CD4-positive, alpha-beta memory T cell (primary cell): ENCODE results near the gene ZWILCH. TPM values are rescaled to one million over a fixed set of nuclear protein-coding genes. Genes with fewer than 3 reads are reported as not detected.

Source experiments
- CTCF ChIA-PET: fragments of 350-600 bp; sonication (Branson Sonifier 250); formaldehyde crosslinking; loops from one replicate; lab custom pipeline; 2021; ENCODE audit warnings: inconsistent platforms; ENCODE audit not compliant: partially characterized antibody; lab: Charles Lee
- POLR2A ChIA-PET: fragments of 350-600 bp; sonication (Branson Sonifier 250); formaldehyde crosslinking; loops from one replicate; lab custom pipeline; 2021; ENCODE audit not compliant: partially characterized antibody; lab: Charles Lee
- DNase-seq, 5 donors: peaks; one replicate each; pipeline versions ENCODE4 v3.0.0 to v3.0.0-alpha.2; 2020 to 2022; ENCODE audit warnings: mixed read lengths in 1 of 5
- H3K27ac ChIP-seq: one replicate; pipeline ENCODE4 v1.7.0; 2013; ENCODE audit warnings: low read depth, low read length
- H3K27me3 ChIP-seq: 2 replicates; pipeline ENCODE4 v1.7.0; 2013; ENCODE audit warnings: mild to moderate bottlenecking, low read length, moderate library complexity; ENCODE audit not compliant: insufficient read depth
- H3K36me3 ChIP-seq: 2 replicates; pipeline ENCODE4 v1.7.0; 2013; ENCODE audit warnings: mild to moderate bottlenecking, low read length, moderate library complexity; ENCODE audit not compliant: insufficient read depth
- H3K4me1 ChIP-seq: 2 replicates; pipeline ENCODE4 v1.7.0; 2013; ENCODE audit warnings: mild to moderate bottlenecking, low read length, moderate library complexity; ENCODE audit not compliant: insufficient read depth
- H3K4me3 ChIP-seq, 2 donors: one replicate each; pipeline ENCODE4 v1.7.0; 2013; ENCODE audit warnings: low read length in 2 of 2, mild to moderate bottlenecking in 1 of 2
- H3K9me3 ChIP-seq, 2 donors: one replicate each; pipeline ENCODE4 v1.7.0; 2013; ENCODE audit warnings: low read length in 2 of 2, control low read depth in 1 of 2; ENCODE audit not compliant: control insufficient read depth in 1 of 2
- H3K27ac Mint-ChIP-seq, 7 donors: one replicate each; pipeline ENCODE4 v1.8.0; 2020 to 2021; ENCODE audit warnings: mixed read lengths in 7 of 7, mild to moderate bottlenecking in 6 of 7, inconsistent platforms in 3 of 7, moderate library complexity in 3 of 7
- H3K27me3 Mint-ChIP-seq, 2 donors: one replicate each; pipeline ENCODE4 v1.8.0; 2020 to 2021; ENCODE audit warnings: mixed read lengths in 2 of 2
- H3K36me3 Mint-ChIP-seq, 2 donors: one replicate each; pipeline ENCODE4 v1.8.0; 2020 to 2021; ENCODE audit warnings: mixed read lengths in 2 of 2, inconsistent platforms in 1 of 2, mild to moderate bottlenecking in 1 of 2
- H3K4me1 Mint-ChIP-seq, 4 donors: one replicate each; pipeline ENCODE4 v1.8.0; 2020 to 2021; ENCODE audit warnings: mixed read lengths in 4 of 4, mild to moderate bottlenecking in 1 of 4
- H3K4me3 Mint-ChIP-seq, 8 donors: one replicate each; pipeline ENCODE4 v1.8.0; 2020 to 2021; ENCODE audit warnings: mixed read lengths in 8 of 8, mild to moderate bottlenecking in 7 of 8, moderate library complexity in 6 of 8, inconsistent platforms in 3 of 8
- H3K9me3 Mint-ChIP-seq, 8 donors: one replicate each; pipeline ENCODE4 v1.8.0; 2020 to 2021; ENCODE audit warnings: mixed read lengths in 8 of 8, mild to moderate bottlenecking in 5 of 8, inconsistent platforms in 3 of 8, moderate library complexity in 1 of 8
- intact Hi-C: fragments of 100-400 bp; cut with micrococcal nuclease; formaldehyde crosslinking; loops from one replicate; pipeline ENCODE4 v1.15.1; 2023
- polyA plus RNA-seq, 2 donors: library from polyadenylated mRNA; unstranded; fragments of 300-500 nt; fragmentation: Illumina TruSeq; gene quantifications; one replicate each; pipeline ENCODE4 v1.2.3, GENCODE V29; 2021
- total RNA-seq, 2 experiments: library from RNA; stranded (reverse); gene quantifications; one replicate each; pipeline ENCODE4 v1.2.3, GENCODE V29; 2021

Gene ZWILCH
- total and polyA plus RNA-seq, 4 experiments from 2014 or later = 5.1 to 7.2 (median 6.4) TPM

DNA sequence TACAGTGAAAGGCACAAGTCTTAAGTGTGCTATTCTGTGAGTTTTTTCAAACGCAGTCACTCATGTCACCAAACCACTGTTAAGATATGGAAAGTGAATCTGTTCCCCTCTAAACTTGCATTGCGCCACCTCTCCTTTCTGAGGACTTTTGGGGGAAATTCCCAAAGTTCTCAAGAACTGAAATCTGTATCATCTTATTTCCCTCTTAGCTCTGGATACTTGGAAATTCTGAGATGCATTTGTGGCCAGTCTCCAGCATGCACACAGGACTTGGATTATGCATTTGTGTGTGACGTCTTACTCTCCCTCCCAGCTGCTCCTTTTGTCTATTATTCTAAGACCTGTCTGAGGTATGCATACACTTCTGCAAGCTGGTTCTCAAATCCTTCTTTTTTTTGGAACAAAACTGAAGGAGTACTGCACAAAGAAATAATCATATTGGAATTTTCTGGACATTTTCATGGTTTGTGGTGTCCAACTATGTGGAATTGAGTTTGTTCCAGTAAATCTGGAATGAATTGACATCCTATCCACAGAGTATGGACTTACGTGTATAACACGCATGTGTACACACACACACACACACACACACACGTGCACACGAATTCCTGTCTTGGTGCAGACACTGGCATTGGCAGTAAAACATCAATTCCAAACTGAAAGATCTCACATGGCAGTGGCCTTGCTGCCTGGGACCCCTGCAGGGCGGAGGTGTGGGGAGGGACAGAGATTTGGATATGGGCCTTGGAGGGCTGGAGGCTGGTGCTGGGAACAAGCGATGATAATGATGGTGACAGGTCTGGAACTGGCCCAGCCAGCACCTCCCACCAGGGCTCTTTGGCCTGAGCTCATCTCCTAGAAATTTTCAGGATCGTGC, 68.8 kb downstream of the ZWILCH start:
- H3K4me1 Mint-ChIP-seq = no peaks in the 10 kb centered on the region
- no peaks in the 10 kb centered on the region for H3K9me3 Mint-ChIP-seq
- intact Hi-C loops = no loop called here
- H3K4me3 ChIP-seq = no peak overlapping the region
- ChIA-PET POLR2A (no interaction called here), CTCF (interaction anchor here (3.2 kb wide), 1 partner anchor 7 kb away, joined by 8 read pairs; no protein-coding TSS in a partner anchor)
- no peaks in the 10 kb centered on the region for H3K9me3 ChIP-seq
- DNase-seq = no peak
- no peaks in the 10 kb centered on the region for H3K36me3 Mint-ChIP-seq
- H3K36me3 ChIP-seq = no peaks in the 10 kb centered on the region
- H3K27me3 ChIP-seq = no peaks in the 10 kb centered on the region
- H3K27me3 Mint-ChIP-seq = no peaks in the 10 kb centered on the region
- no peak overlapping the region for H3K27ac ChIP-seq
- H3K4me1 ChIP-seq = no peaks in the 10 kb centered on the region
- H3K27ac Mint-ChIP-seq = no peak overlapping the region
- no peak overlapping the region for H3K4me3 Mint-ChIP-seq

DNA sequence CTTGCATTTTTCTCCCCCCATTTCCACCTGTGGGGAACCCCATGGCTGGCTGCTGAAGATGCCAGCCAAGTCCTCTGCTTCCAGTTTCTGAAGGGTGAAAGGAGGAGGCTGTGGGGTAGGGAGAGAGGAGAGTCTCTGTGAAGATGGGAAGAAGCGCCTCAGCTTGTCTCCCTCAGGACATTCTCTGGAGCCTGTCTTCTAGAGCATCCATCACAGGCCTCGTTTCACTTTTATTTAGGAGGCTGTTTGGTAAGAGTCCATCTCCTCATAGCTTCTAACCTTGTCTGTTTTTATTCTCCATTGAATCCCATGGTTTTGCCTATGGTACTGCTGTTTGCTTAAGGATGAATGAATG, 69.4 kb downstream of the ZWILCH start:
- no peaks in the 10 kb centered on the region for H3K36me3 Mint-ChIP-seq
- no peak overlapping the region for H3K4me3 Mint-ChIP-seq
- H3K27me3 Mint-ChIP-seq = no peaks in the 10 kb centered on the region
- Histone ChIP-seq H3K36me3 (no peaks in the 10 kb centered on the region), H3K4me3 (no peak overlapping the region), H3K27me3 (no peaks in the 10 kb centered on the region), H3K4me1 (no peaks in the 10 kb centered on the region), H3K27ac (no peak overlapping the region), H3K9me3 (no peaks in the 10 kb centered on the region)
- intact Hi-C loops = no loop called here
- no peaks in the 10 kb centered on the region for H3K4me1 Mint-ChIP-seq
- no peaks in the 10 kb centered on the region for H3K9me3 Mint-ChIP-seq
- H3K27ac Mint-ChIP-seq = no peak overlapping the region
- no peak for DNase-seq
- POLR2A ChIA-PET = no interaction called here
- CTCF ChIA-PET = interaction anchor here (1.3 to 3.2 kb wide), 2 partner anchors 8 to 9 kb away, joined by 3 to 8 read pairs; no protein-coding TSS in a partner anchor

DNA sequence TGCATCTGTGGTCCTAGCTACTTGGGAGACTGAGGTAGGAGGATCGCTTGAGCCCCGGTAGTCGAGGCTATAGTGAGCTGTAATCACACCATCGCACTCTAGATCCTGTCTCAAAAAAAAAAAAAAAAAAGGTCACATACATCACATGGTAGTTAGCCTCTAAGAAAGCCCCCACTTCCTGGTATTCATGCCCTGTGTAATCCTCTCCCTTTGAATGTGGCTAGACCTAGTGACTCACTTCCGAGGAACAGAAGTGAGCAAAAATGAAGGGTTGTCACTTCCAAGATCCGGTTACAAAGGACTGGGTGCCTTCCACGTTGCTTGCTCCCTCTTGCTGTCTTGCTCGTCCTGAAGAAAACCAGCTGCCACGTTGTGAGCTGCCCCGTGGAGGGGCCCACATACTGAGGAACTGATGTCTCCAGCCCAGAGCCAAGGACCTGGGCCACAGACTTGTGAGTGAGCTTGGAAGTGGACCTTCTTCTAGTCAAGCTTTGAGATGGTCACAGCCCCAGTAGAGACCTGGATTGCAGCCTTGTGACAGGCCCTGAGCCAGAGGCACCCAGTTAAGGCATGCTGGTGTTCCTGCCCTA, 73.3 kb downstream of the ZWILCH start:
- H3K4me3 Mint-ChIP-seq = no peak overlapping the region
- no peak for DNase-seq

DNA sequence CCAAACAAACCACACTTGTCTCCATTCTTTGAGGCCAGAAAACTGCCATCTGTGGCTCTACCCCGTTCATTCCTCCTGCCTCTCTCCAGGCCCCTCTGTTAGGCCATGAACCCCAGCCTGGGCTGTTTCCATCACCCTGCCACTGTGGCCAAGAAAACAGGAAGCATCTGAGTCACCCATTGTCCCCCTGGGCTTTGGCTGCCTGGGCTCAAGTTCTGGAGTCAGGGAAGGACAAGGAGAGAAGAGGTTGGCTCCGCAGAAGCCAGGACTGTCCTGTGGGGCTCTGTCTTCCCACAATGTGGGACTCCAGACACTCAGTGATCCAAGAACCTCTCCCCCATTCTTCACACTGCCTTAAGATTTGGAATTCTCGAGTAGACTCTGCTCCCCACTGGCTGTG, 75.5 kb downstream of the ZWILCH start:
- Mint-ChIP-seq H3K9me3 (no peaks in the 10 kb centered on the region), H3K4me3 (no peak overlapping the region), H3K4me1 (no peaks in the 10 kb centered on the region), H3K36me3 (no peaks in the 10 kb centered on the region), H3K27ac (no peak overlapping the region), H3K27me3 (peaks cover 1 to 3% of the 10 kb centered on the region in 2 donors)
- Histone ChIP-seq H3K36me3 (no peaks in the 10 kb centered on the region), H3K4me1 (no peaks in the 10 kb centered on the region), H3K27me3 (no peaks in the 10 kb centered on the region), H3K4me3 (no peak overlapping the region), H3K9me3 (no peaks in the 10 kb centered on the region), H3K27ac (no peak overlapping the region)
- ChIA-PET POLR2A (no interaction called here), CTCF (no interaction called here)
- intact Hi-C loops = no loop called here
- no peak for DNase-seq

More for the DNA sequence above, 73.3 kb downstream of the ZWILCH start:
- no peaks in the 10 kb centered on the region for H3K9me3 ChIP-seq
- ChIA-PET CTCF (no interaction called here), POLR2A (no interaction called here)
- H3K27me3 ChIP-seq = no peaks in the 10 kb centered on the region
- Mint-ChIP-seq H3K4me1 (no peaks in the 10 kb centered on the region), H3K27ac (no peak overlapping the region), H3K9me3 (no peaks in the 10 kb centered on the region), H3K27me3 (peaks cover 0 to 1% of the 10 kb centered on the region in 2 donors), H3K36me3 (no peaks in the 10 kb centered on the region)
- no peak overlapping the region for H3K4me3 ChIP-seq
- H3K4me1 ChIP-seq = no peaks in the 10 kb centered on the region
- intact Hi-C loops = no loop called here
- H3K27ac ChIP-seq = no peak overlapping the region
- no peaks in the 10 kb centered on the region for H3K36me3 ChIP-seq

DNA sequence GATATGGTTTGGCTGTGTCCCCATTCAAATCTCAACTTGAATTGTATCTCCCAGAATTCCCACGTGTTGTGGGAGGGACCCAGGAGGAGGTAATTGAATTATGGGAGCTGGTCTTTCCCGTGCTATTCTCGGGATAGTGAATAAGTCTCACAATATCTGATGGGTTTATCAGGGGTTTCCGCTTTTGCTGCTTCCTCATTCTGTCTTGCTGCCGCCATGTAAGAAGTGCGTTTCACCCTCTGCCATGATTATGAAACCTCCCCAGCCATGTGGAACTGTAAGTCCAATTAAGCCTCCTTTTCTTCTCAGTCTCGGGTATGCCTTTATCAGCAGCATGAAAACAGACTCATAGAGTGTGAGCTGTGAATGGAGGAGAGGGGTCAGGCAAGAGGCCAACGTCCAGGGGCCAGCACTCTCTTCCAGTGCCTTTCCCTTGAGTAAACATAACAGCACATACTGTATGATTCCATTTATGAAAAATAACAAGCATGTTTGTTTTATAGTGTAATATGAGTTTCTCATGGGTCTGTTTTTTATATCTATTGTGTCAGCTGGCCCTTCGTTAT, 76.9 kb downstream of the ZWILCH start:
- no peaks in the 10 kb centered on the region for H3K4me1 ChIP-seq
- no peaks in the 10 kb centered on the region for H3K36me3 ChIP-seq
- no peaks in the 10 kb centered on the region for H3K9me3 ChIP-seq
- no peak overlapping the region for H3K27ac ChIP-seq
- H3K27me3 ChIP-seq = no peaks in the 10 kb centered on the region
- DNase-seq = no peak
- Mint-ChIP-seq H3K27ac (no peak overlapping the region), H3K9me3 (no peaks in the 10 kb centered on the region), H3K4me1 (no peaks in the 10 kb centered on the region), H3K36me3 (no peaks in the 10 kb centered on the region), H3K4me3 (no peak overlapping the region), H3K27me3 (peaks cover 3 to 5% of the 10 kb centered on the region in 2 donors)
- POLR2A ChIA-PET = no interaction called here
- no peak overlapping the region for H3K4me3 ChIP-seq
- CTCF ChIA-PET = interaction anchor here (1.6 kb wide), 1 partner anchor 19 kb away, joined by 3 read pairs; no protein-coding TSS in a partner anchor
- intact Hi-C loops = no loop called here

DNA sequence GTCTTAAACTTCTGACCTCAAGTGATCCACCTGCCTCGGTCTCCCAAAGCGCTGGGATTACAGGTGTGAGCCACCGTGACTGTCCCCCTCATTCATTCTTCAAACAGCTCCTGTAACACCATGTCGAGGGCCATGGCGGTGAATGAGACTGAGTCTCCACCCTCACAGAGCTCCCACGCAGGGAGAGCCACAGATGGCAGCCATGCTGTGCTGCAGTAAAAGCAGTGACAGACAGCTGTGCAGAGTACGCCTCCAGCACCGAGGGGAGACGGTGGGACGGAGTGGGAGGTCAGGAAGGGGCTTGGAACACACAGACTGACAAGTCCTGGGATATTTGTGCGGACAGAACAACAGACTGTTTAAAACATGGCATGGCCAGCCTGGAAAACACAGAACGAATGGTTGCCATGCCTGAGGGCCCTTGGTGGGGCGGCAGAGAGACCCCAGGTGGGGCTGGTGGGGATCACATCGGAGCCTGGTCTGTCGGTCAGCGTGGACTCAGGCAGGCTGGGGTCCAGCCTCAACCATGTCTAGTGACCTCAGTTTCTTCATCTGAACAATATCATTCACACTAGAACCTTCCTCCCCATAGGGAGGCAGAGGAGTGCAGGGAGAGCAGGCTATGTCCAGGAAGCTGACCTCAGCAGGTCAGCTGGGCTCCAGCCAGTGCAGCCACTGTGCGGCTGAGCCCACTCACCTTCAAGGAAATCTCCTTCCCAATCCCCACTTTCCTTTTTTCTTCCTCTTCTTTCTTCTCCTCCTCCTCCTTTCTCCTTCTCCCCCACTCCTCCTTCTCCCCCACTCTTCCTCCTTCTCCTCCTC, 81.2 kb downstream of the ZWILCH start:
- POLR2A ChIA-PET = no interaction called here
- no peaks in the 10 kb centered on the region for H3K4me1 Mint-ChIP-seq
- CTCF ChIA-PET = no interaction called here

DNA sequence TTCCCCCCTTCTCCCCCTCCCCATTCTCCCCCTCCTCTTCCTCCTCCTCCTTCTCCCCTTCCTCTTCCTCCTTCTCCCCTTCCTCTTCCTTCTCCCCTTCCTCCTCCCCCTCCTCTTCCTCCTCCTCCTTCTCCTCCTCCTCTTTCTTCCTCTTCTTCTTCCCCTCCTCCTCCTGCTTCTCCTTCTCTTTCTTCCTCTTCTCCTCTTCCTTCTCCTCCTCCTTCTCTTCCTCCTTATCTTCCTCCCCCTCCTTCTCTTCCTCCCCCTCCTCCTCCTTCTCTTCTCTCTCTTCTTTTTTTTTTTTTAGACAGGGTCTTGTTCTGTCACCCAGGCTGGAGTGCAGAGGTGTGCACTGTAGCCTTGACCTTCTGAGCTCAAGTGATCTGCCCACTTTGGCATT, 81.9 kb downstream of the ZWILCH start:
- CTCF ChIA-PET = no interaction called here
- H3K27me3 ChIP-seq = no peaks in the 10 kb centered on the region

More for the DNA sequence above, 81.2 kb downstream of the ZWILCH start:
- intact Hi-C loops = no loop called here
- no peak overlapping the region for H3K4me3 ChIP-seq
- H3K36me3 ChIP-seq = no peaks in the 10 kb centered on the region
- H3K27ac ChIP-seq = no peak overlapping the region
- H3K4me3 Mint-ChIP-seq = no peak overlapping the region
- no peaks in the 10 kb centered on the region for H3K4me1 ChIP-seq
- H3K9me3 Mint-ChIP-seq = no peaks in the 10 kb centered on the region
- H3K9me3 ChIP-seq = no peaks in the 10 kb centered on the region
- no peak overlapping the region for H3K27ac Mint-ChIP-seq
- DNase-seq = no peak
- H3K27me3 ChIP-seq = no peaks in the 10 kb centered on the region
- H3K36me3 Mint-ChIP-seq = no peaks in the 10 kb centered on the region
- peaks cover 11 to 15% of the 10 kb centered on the region in 2 donors for H3K27me3 Mint-ChIP-seq

More for the DNA sequence above, 81.9 kb downstream of the ZWILCH start:
- DNase-seq = no peak
- intact Hi-C loops = no loop called here
- no peaks in the 10 kb centered on the region for H3K9me3 Mint-ChIP-seq
- Histone ChIP-seq H3K27ac (no peak overlapping the region), H3K4me1 (no peaks in the 10 kb centered on the region), H3K4me3 (no peak overlapping the region), H3K9me3 (no peaks in the 10 kb centered on the region), H3K36me3 (no peaks in the 10 kb centered on the region)
- peaks cover 11 to 15% of the 10 kb centered on the region in 2 donors for H3K27me3 Mint-ChIP-seq
- no peak overlapping the region for H3K27ac Mint-ChIP-seq
- H3K4me1 Mint-ChIP-seq = no peaks in the 10 kb centered on the region
- POLR2A ChIA-PET = no interaction called here
- H3K36me3 Mint-ChIP-seq = no peaks in the 10 kb centered on the region
- no peak overlapping the region for H3K4me3 Mint-ChIP-seq
